ENCODE results near the gene AGA. TPM values are rescaled to one million over a fixed set of nuclear protein-coding genes. Genes with fewer than 3 reads are reported as not detected.

Gene AGA
- total and polyA plus RNA-seq, 10 of the 15 experiments (the other 5 are each of a cell fraction or from before 2014, with no cell fraction given) = 17.1 to 37.6 (median 24.5) TPM

DNA sequence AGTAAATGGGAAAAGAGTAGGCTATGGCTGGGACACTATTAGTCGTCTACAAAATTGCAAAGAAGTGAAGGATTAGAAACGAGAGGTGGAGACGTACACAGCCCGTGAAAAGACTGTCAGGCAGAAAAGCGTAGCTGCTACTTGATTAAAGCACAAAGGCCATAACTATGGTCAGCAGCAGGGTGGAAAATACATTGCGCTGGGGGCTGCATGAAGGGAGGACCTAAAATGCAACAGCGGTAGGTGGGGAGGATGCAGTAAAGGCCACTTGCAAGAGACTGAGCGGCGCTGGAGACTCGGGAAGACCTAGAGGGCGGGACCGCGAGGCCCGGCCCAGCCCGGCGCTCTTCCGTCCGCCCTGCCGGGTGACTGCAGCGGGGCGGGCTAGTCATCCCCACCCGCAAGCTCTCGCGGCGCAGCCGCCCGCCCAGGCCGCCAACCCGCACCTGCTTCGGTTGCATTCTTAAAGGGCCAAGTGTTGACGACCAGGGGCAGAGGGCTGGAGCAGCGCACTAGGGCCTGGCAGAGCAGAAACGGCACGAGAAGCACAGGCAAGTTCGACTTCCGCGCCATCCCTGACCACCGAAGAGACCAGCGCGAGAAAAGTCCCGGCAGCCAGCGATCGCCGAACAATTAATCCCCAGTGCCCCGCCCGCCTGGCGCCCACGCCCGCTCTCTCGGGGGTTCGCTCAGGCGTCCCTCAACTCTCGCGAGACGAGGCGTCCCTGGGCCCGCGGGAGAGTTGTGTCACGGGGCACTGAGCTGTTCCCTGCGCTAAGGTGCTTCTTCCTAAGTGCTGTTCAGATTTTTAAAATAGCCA lies at the start of gene AGA (continued):
- TF ChIP-seq, protein P1, sequence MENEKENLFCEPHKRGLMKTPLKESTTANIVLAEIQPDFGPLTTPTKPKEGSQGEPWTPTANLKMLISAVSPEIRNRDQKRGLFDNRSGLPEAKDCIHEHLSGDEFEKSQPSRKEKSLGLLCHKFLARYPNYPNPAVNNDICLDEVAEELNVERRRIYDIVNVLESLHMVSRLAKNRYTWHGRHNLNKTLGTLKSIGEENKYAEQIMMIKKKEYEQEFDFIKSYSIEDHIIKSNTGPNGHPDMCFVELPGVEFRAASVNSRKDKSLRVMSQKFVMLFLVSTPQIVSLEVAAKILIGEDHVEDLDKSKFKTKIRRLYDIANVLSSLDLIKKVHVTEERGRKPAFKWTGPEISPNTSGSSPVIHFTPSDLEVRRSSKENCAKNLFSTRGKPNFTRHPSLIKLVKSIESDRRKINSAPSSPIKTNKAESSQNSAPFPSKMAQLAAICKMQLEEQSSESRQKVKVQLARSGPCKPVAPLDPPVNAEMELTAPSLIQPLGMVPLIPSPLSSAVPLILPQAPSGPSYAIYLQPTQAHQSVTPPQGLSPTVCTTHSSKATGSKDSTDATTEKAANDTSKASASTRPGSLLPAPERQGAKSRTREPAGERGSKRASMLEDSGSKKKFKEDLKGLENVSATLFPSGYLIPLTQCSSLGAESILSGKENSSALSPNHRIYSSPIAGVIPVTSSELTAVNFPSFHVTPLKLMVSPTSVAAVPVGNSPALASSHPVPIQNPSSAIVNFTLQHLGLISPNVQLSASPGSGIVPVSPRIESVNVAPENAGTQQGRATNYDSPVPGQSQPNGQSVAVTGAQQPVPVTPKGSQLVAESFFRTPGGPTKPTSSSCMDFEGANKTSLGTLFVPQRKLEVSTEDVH (IDR thresholded peaks at IDR 0.05; ENCODE audit: low read depth, partially characterized antibody) = peak; percentile 43
- TF ChIP-seq NR2F1 (conservative IDR thresholded peaks at IDR 0.05) = peak; percentile 73
- peak; percentile 86 for TF ChIP-seq SIN3A (IDR thresholded peaks at IDR 0.05; ENCODE audit: low read depth, low read length)
- TF ChIP-seq GABPA (IDR thresholded peaks at IDR 0.05; ENCODE audit: low read depth) = peak; percentile 4; the same call in 1 of the 2 replicates
- peak; percentile 81 for TF ChIP-seq RUNX3 (IDR thresholded peaks at IDR 0.05; ENCODE audit: low read length)
- TF ChIP-seq CBX5 (IDR thresholded peaks at IDR 0.05; ENCODE audit: low read depth) = peak; percentile 88
- TF ChIP-seq CBFB (IDR thresholded peaks at IDR 0.05; ENCODE audit: low read depth) = peak; percentile 94
- peak; percentile 88 for TF ChIP-seq ZNF207 (IDR thresholded peaks at IDR 0.05; ENCODE audit: borderline replicate concordance)
- peak; percentile 82 for TF ChIP-seq RAD51 (IDR thresholded peaks at IDR 0.05)
- peak; percentile 58; the same call in 1 of the 2 replicates for TF ChIP-seq STAT1 (conservative IDR thresholded peaks at IDR 0.05)
- TF ChIP-seq ZNF274 (IDR thresholded peaks at IDR 0.05; ENCODE audit: insufficient read depth, insufficient read length) = no peak
- TF ChIP-seq, protein P2, sequence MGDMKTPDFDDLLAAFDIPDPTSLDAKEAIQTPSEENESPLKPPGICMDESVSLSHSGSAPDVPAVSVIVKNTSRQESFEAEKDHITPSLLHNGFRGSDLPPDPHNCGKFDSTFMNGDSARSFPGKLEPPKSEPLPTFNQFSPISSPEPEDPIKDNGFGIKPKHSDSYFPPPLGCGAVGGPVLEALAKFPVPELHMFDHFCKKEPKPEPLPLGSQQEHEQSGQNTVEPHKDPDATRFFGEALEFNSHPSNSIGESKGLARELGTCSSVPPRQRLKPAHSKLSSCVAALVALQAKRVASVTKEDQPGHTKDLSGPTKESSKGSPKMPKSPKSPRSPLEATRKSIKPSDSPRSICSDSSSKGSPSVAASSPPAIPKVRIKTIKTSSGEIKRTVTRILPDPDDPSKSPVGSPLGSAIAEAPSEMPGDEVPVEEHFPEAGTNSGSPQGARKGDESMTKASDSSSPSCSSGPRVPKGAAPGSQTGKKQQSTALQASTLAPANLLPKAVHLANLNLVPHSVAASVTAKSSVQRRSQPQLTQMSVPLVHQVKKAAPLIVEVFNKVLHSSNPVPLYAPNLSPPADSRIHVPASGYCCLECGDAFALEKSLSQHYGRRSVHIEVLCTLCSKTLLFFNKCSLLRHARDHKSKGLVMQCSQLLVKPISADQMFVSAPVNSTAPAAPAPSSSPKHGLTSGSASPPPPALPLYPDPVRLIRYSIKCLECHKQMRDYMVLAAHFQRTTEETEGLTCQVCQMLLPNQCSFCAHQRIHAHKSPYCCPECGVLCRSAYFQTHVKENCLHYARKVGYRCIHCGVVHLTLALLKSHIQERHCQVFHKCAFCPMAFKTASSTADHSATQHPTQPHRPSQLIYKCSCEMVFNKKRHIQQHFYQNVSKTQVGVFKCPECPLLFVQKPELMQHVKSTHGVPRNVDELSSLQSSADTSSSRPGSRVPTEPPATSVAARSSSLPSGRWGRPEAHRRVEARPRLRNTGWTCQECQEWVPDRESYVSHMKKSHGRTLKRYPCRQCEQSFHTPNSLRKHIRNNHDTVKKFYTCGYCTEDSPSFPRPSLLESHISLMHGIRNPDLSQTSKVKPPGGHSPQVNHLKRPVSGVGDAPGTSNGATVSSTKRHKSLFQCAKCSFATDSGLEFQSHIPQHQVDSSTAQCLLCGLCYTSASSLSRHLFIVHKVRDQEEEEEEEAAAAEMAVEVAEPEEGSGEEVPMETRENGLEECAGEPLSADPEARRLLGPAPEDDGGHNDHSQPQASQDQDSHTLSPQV (IDR thresholded peaks at IDR 0.05) = 0 out of 2 replicates have a peak, but pooled peaks have one; percentile 39
- TF ChIP-seq, protein P3, sequence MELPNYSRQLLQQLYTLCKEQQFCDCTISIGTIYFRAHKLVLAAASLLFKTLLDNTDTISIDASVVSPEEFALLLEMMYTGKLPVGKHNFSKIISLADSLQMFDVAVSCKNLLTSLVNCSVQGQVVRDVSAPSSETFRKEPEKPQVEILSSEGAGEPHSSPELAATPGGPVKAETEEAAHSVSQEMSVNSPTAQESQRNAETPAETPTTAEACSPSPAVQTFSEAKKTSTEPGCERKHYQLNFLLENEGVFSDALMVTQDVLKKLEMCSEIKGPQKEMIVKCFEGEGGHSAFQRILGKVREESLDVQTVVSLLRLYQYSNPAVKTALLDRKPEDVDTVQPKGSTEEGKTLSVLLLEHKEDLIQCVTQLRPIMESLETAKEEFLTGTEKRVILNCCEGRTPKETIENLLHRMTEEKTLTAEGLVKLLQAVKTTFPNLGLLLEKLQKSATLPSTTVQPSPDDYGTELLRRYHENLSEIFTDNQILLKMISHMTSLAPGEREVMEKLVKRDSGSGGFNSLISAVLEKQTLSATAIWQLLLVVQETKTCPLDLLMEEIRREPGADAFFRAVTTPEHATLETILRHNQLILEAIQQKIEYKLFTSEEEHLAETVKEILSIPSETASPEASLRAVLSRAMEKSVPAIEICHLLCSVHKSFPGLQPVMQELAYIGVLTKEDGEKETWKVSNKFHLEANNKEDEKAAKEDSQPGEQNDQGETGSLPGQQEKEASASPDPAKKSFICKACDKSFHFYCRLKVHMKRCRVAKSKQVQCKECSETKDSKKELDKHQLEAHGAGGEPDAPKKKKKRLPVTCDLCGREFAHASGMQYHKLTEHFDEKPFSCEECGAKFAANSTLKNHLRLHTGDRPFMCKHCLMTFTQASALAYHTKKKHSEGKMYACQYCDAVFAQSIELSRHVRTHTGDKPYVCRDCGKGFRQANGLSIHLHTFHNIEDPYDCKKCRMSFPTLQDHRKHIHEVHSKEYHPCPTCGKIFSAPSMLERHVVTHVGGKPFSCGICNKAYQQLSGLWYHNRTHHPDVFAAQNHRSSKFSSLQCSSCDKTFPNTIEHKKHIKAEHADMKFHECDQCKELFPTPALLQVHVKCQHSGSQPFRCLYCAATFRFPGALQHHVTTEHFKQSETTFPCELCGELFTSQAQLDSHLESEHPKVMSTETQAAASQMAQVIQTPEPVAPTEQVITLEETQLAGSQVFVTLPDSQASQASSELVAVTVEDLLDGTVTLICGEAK (IDR thresholded peaks at IDR 0.05; ENCODE audit: borderline replicate concordance) = no peak; the same call in 1 of the 2 replicates
- TF ChIP-seq, protein P4, sequence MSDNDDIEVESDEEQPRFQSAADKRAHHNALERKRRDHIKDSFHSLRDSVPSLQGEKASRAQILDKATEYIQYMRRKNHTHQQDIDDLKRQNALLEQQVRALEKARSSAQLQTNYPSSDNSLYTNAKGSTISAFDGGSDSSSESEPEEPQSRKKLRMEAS (IDR thresholded peaks at IDR 0.05; ENCODE audit: low read depth, low read length) = no peak
- peak; percentile 70; the same call in 1 of the 2 replicates for TF ChIP-seq PAX5 (IDR thresholded peaks at IDR 0.05; ENCODE audit: borderline replicate concordance, low read depth, low read length)
- TF ChIP-seq, protein P5, sequence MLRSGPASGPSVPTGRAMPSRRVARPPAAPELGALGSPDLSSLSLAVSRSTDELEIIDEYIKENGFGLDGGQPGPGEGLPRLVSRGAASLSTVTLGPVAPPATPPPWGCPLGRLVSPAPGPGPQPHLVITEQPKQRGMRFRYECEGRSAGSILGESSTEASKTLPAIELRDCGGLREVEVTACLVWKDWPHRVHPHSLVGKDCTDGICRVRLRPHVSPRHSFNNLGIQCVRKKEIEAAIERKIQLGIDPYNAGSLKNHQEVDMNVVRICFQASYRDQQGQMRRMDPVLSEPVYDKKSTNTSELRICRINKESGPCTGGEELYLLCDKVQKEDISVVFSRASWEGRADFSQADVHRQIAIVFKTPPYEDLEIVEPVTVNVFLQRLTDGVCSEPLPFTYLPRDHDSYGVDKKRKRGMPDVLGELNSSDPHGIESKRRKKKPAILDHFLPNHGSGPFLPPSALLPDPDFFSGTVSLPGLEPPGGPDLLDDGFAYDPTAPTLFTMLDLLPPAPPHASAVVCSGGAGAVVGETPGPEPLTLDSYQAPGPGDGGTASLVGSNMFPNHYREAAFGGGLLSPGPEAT (IDR thresholded peaks at IDR 0.05; ENCODE audit: low read depth) = peak; percentile 93
